ENCODE data around the gene ATM.
"Not testable (repeated sequence)": the region's sequence is repeated elsewhere in the genome, so short reads cannot be mapped to it uniquely, and the experiment has no call there.

Gene ATM

GRCh38 chr11:108393046-108393445 lies 170.2 kb downstream of the ATM start:
- Histone ChIP-seq H3K4me3 (ENCODE audit: low read depth in 1 of 2, low read length in 2 of 2) (no peak overlapping the region), H3K27me3 (ENCODE audit: control insufficient read depth in 1 of 2, insufficient read depth in 2 of 2, low read length in 2 of 2) (no peaks in the 10 kb centered on the region), H3K9me3 (ENCODE audit: low read length) (no peaks in the 10 kb centered on the region), H3K36me3 (ENCODE audit: insufficient read depth, low read length) (no peaks in the 10 kb centered on the region), H3K4me1 (ENCODE audit: insufficient read depth, low read length) (no peaks in the 10 kb centered on the region), H3K9ac (ENCODE audit: low read length) (no peak overlapping the region), H3K27ac (ENCODE audit: low read depth, low read length) (no peak overlapping the region)

- Histone ChIP-seq H3K9ac (ENCODE audit: low read length) (no peak overlapping the region), H3K27ac (ENCODE audit: low read depth, low read length) (no peak overlapping the region), H3K27me3 (ENCODE audit: control insufficient read depth in 1 of 2, insufficient read depth in 2 of 2, low read length in 2 of 2) (no peaks in the 10 kb centered on the region), H3K4me1 (ENCODE audit: insufficient read depth, low read length) (no peaks in the 10 kb centered on the region), H3K9me3 (ENCODE audit: low read length) (no peaks in the 10 kb centered on the region), H3K4me3 (ENCODE audit: low read depth in 1 of 2, low read length in 2 of 2) (no peak overlapping the region), H3K36me3 (ENCODE audit: insufficient read depth, low read length) (no peaks in the 10 kb centered on the region)
Observed at GRCh38 chr11:108394744-108395284, 171.9 kb downstream of the ATM start.

- not testable (repeated sequence) for H3K9ac ChIP-seq (ENCODE audit: low read length); H3K36me3 ChIP-seq (ENCODE audit: insufficient read depth, low read length); H3K4me3 ChIP-seq (ENCODE audit: low read depth in 1 of 2, low read length in 2 of 2); H3K4me1 ChIP-seq (ENCODE audit: insufficient read depth, low read length); H3K27ac ChIP-seq (ENCODE audit: low read depth, low read length); H3K9me3 ChIP-seq (ENCODE audit: low read length); H3K27me3 ChIP-seq (ENCODE audit: control insufficient read depth in 1 of 2, insufficient read depth in 2 of 2, low read length in 2 of 2)
Observed at GRCh38 chr11:108396672-108397071, 173.8 kb downstream of the ATM start.

- Histone ChIP-seq H3K4me1 (ENCODE audit: insufficient read depth, low read length) (no peaks in the 10 kb centered on the region), H3K36me3 (ENCODE audit: insufficient read depth, low read length) (no peaks in the 10 kb centered on the region), H3K9me3 (ENCODE audit: low read length) (no peaks in the 10 kb centered on the region), H3K27me3 (ENCODE audit: control insufficient read depth in 1 of 2, insufficient read depth in 2 of 2, low read length in 2 of 2) (no peaks in the 10 kb centered on the region), H3K27ac (ENCODE audit: low read depth, low read length) (no peak overlapping the region), H3K4me3 (ENCODE audit: low read depth in 1 of 2, low read length in 2 of 2) (no peak overlapping the region), H3K9ac (ENCODE audit: low read length) (no peak overlapping the region)
Observed at GRCh38 chr11:108398439-108398838, 175.6 kb downstream of the ATM start.

- Histone ChIP-seq H3K9ac (ENCODE audit: low read length) (no peak overlapping the region), H3K27me3 (ENCODE audit: control insufficient read depth in 1 of 2, insufficient read depth in 2 of 2, low read length in 2 of 2) (no peaks in the 10 kb centered on the region), H3K4me3 (ENCODE audit: low read depth in 1 of 2, low read length in 2 of 2) (no peak overlapping the region), H3K9me3 (ENCODE audit: low read length) (no peaks in the 10 kb centered on the region), H3K27ac (ENCODE audit: low read depth, low read length) (no peak overlapping the region), H3K36me3 (ENCODE audit: insufficient read depth, low read length) (no peaks in the 10 kb centered on the region), H3K4me1 (ENCODE audit: insufficient read depth, low read length) (no peaks in the 10 kb centered on the region)
Observed at GRCh38 chr11:108402241-108402640, 179.4 kb downstream of the ATM start.

- H3K36me3 ChIP-seq (ENCODE audit: insufficient read depth, low read length), result no peaks in the 10 kb centered on the region
- no peak overlapping the region for H3K9ac ChIP-seq (ENCODE audit: low read length)
- no peaks in the 10 kb centered on the region for H3K9me3 ChIP-seq (ENCODE audit: low read length)
- no peak overlapping the region for H3K4me3 ChIP-seq (ENCODE audit: low read depth in 1 of 2, low read length in 2 of 2)
- H3K27ac ChIP-seq (ENCODE audit: low read depth, low read length), result no peak overlapping the region
- H3K4me1 ChIP-seq (ENCODE audit: insufficient read depth, low read length), result no peaks in the 10 kb centered on the region
- no peaks in the 10 kb centered on the region for H3K27me3 ChIP-seq (ENCODE audit: control insufficient read depth in 1 of 2, insufficient read depth in 2 of 2, low read length in 2 of 2)
Observed at GRCh38 chr11:108403052-108403451, 180.2 kb downstream of the ATM start.

- Histone ChIP-seq H3K9me3 (ENCODE audit: low read length) (no peaks in the 10 kb centered on the region), H3K4me3 (ENCODE audit: low read depth in 1 of 2, low read length in 2 of 2) (no peak overlapping the region), H3K4me1 (ENCODE audit: insufficient read depth, low read length) (no peaks in the 10 kb centered on the region)
Observed at GRCh38 chr11:108405706-108406105, 182.8 kb downstream of the ATM start.

GRCh38 chr11:108414958-108415357 lies 192.1 kb downstream of the ATM start:
- no peaks in the 10 kb centered on the region for H3K9me3 ChIP-seq (ENCODE audit: low read length)
- H3K27me3 ChIP-seq (ENCODE audit: control insufficient read depth in 1 of 2, insufficient read depth in 2 of 2, low read length in 2 of 2), result no peaks in the 10 kb centered on the region
- no peak overlapping the region for H3K27ac ChIP-seq (ENCODE audit: low read depth, low read length)
- H3K4me3 ChIP-seq (ENCODE audit: low read depth in 1 of 2, low read length in 2 of 2), result no peak overlapping the region
- no peak overlapping the region for H3K9ac ChIP-seq (ENCODE audit: low read length)
- no peaks in the 10 kb centered on the region for H3K36me3 ChIP-seq (ENCODE audit: insufficient read depth, low read length)
- H3K4me1 ChIP-seq (ENCODE audit: insufficient read depth, low read length), result no peaks in the 10 kb centered on the region

More at GRCh38 chr11:108405706-108406105, 182.8 kb downstream of the ATM start:
- Histone ChIP-seq H3K27me3 (ENCODE audit: control insufficient read depth in 1 of 2, insufficient read depth in 2 of 2, low read length in 2 of 2) (no peaks in the 10 kb centered on the region), H3K36me3 (ENCODE audit: insufficient read depth, low read length) (no peaks in the 10 kb centered on the region), H3K27ac (ENCODE audit: low read depth, low read length) (no peak overlapping the region), H3K9ac (ENCODE audit: low read length) (no peak overlapping the region)

GRCh38 chr11:108417551-108417950 lies 194.7 kb downstream of the ATM start:
- H3K27me3 ChIP-seq (ENCODE audit: control insufficient read depth in 1 of 2, insufficient read depth in 2 of 2, low read length in 2 of 2); H3K9me3 ChIP-seq (ENCODE audit: low read length); H3K9ac ChIP-seq (ENCODE audit: low read length); H3K27ac ChIP-seq (ENCODE audit: low read depth, low read length); H3K4me3 ChIP-seq (ENCODE audit: low read depth in 1 of 2, low read length in 2 of 2); H3K4me1 ChIP-seq (ENCODE audit: insufficient read depth, low read length); H3K36me3 ChIP-seq (ENCODE audit: insufficient read depth, low read length): not testable (repeated sequence)

Data from muscle layer of colon (tissue), 2 donors.